HG02798 (cell line): ENCODE results near the gene PROP1.
"Not testable (repeated sequence)": the region's sequence is repeated elsewhere in the genome, so short reads cannot be mapped to it uniquely, and the experiment has no call there.

ENCODE experiments used
- ATAC-seq: cut with Tn5 transposase; IDR thresholded peaks from one replicate; pipeline ENCODE4 v1.9.1; 2021; ENCODE audit warnings: mild to moderate bottlenecking; ENCODE audit not compliant: unreplicated experiment, poor library complexity

The PROP1 gene

DNA sequence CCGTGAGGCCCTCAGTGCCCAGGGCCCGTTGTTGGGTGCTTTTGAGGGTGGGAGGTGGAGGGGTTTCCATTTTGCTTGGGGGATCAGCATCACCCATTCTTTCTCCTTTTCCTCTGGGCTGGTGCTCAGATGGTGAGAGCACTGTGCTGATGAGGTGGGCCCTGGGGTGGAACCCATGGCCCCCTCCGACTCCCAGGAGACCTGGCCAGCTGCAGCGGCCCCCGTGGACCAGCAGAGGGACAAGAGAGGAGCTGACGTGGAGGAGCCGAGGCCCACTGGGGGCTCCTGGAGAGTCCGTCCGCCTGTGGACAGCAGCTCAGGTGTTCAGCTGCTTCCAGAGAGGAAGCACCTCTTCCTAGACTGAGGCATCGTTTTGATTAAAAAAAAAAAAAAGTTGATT lies 46.4 kb downstream of the PROP1 start:
- ATAC-seq: not testable (repeated sequence)

DNA sequence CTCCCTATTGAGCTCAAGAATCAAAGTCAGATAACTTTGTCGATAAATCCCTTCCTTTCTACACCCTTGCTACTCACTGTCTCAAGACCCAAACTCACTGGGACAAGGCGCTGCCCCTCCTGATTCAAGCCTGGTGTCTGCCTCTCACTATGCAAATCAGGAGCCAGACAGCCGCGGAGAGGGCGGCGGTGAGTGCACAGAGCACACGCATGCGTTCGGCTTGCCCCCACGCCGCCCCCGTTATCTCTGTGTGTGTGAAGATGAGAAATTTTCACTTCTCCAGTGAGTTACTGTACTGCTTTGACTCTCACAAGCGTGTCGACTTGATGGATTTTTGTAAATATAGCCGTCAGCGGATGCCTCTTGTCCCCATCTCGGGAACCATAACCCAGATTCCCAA lies 47.0 kb downstream of the PROP1 start:
- ATAC-seq: peak; percentile 90

DNA sequence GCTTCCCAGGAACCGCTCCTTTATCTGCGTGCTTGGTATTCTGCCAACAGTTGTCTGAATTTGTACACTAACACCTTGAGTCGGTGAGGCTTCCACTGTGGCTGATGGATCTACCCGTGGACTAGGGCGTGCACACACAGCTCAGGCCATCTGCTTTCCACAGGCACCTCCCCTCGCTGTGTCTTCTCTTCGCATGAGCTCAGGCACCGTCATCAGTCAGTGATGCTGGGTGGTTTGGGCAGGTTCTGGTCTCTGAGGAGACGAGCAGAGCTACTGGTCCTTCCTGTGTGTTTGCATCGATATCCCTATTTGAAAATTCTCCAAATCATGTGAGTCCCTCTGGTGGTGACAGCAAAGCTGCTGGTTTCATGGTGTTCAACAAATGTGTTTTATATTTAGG lies 48.1 kb downstream of the PROP1 start:
- not testable (repeated sequence) for ATAC-seq

DNA sequence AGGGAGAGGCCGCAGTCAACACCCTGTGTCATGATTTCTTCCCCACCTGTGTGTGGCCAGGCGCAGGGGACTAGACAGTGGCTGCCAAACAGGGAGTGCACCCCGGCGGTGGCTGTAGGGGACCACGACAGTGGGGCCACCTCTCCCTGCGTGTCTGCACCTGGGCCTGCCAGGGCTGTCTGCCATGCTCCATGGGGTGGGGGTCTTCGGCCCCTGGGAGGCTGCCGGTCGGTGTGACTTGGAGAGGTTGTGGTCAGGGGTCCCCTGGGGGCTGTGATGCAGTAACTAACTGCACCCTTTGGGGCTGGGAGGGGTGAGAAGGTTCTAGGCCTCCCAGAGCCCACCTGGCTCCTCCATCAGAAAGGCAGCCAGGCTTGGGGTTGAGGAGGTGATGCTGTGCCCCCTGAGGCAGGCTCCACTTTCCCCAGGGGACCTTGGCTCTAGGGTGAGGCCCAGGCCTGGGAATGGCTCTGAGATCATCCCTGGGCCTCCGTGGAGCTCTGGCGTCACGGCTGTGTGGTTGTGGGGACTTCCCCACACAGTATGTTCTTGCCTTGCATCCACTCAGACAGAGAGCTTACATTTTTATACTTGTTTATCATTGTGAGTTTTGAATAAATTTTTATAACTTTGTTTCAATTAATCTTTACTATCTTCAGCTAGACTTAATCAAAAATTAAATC lies 50.3 kb downstream of the PROP1 start:
- ATAC-seq: not testable (repeated sequence)

DNA sequence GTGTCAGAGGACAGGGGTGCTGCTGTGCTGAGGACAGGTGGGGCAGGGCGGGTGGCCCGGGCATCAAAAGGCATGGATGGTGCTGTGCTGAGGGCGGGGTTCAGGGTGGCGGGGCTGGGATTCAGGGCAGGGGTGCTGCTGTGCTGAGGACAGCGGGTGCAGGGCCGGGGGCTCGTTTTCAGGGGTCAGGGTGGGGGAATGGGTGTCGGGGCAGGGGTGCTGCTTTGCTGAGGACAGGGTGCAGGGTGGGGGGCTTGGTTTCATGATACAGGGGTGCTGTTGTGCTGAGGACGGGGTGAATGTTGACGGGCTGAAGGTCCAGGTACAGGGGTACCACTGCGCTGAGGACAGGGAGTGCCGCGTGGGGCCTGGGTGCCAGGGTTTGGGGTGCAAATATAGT lies 50.9 kb downstream of the PROP1 start:
- ATAC-seq: not testable (repeated sequence)

DNA sequence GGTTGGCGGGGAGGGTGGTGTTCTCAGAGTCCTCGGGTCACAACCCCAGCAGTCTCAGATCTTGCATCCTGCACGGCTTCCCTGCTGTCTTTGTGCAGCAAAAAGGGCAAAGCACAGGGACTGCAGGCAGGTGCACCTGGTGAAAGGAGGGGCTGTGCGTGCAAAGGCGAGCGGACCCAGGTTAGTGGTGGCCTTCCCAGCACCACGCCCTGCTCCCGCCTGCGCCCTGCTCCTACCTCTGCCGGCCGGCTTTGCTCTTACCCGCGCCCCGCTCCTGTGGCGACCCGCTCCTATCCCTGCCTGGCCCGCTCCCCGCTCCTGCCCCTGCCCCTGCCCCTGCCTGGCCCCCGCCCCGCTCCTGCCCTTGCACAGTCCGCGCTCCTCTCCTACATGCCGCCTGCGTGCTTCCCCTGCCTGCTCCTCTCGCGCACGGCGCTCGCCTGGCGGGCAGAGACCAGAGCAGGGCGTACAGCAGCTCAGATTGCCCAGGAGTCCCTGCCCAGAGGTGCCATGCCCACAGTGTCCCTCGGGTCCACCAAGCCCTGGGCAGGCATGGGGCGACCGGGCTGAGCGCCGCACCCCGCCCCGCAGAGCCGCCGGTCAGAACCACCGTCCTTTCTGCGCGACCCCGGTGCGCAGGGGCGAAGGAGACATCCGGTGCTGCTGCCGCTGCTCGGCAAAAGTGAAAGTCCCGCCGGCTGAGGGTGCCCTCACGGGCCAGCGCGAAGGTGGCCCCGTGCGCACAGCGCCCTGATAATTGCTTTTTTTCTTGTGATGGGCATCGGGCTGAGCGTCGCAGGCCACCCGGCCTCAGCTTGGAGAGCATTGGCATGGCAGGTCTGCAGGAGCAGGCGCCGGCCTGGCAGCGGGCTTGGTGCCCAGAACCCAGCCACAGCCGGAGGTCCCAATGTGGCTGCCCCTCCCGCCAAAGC lies 52.0 kb downstream of the PROP1 start:
- ATAC-seq: not testable (repeated sequence)

DNA sequence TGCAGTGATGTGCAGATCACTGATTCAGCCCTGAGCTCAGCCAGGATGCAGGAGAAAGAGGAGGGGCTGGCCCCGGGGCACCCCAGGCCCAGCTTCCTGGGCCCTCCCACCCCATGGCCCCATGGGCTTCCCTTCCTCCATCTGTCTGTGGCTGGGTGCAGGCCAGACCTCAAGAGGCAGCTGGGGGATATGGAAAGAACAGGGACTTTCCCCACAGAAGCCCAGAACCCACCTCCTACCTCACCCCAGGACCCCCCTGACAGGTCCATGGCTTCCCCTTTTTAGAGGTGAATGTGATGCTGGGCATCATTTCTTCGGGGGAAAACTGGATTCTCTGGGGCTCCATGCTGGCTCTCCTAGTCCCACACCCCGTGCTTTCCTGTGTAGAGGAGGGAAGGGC lies 53.1 kb downstream of the PROP1 start:
- not testable (repeated sequence) for ATAC-seq
